Measurements from ENCODE around the gene MSANTD2.

MSANTD2 gene

DNA sequence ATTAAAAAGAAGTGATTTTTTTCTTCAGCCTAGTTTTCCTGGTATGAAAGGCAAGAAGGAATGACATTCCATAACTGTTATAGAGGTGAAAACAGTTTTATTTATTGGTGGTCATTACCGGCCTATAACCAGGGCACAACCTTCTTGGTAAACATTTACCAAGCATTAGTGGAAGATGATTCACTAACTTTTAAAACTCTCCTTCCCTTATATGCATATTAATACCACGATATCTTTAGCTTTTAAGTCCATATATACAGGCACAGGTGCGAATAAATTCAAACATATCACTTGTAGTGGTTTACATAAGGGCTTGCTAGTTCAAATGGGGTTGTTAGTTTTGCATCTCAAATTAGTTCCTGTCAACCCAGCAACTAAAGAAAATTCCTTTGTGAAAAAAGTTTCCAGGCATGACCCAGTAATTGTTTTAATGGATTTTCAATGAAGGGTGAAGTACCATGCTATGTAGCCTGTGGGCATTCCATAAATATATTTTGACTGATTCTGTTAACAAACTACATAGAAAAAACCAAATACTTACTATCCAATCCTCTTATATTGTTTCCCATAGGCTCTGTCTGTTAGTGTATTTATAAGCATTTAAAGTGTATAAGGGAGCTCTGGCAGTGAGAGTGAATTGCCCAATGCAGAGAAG is 34.4 kb upstream of the MSANTD2 start:
- H3K4me3 ChIP-seq (replicated peaks; ENCODE audit: low read depth, low read length), result no peak overlapping the region
- no peak for DNase-seq (ENCODE audit: low read depth)
- TF ChIP-seq, protein P1, sequence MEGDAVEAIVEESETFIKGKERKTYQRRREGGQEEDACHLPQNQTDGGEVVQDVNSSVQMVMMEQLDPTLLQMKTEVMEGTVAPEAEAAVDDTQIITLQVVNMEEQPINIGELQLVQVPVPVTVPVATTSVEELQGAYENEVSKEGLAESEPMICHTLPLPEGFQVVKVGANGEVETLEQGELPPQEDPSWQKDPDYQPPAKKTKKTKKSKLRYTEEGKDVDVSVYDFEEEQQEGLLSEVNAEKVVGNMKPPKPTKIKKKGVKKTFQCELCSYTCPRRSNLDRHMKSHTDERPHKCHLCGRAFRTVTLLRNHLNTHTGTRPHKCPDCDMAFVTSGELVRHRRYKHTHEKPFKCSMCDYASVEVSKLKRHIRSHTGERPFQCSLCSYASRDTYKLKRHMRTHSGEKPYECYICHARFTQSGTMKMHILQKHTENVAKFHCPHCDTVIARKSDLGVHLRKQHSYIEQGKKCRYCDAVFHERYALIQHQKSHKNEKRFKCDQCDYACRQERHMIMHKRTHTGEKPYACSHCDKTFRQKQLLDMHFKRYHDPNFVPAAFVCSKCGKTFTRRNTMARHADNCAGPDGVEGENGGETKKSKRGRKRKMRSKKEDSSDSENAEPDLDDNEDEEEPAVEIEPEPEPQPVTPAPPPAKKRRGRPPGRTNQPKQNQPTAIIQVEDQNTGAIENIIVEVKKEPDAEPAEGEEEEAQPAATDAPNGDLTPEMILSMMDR (IDR thresholded peaks at IDR 0.05; ENCODE audit: low read length, missing control alignments), result no peak

DNA sequence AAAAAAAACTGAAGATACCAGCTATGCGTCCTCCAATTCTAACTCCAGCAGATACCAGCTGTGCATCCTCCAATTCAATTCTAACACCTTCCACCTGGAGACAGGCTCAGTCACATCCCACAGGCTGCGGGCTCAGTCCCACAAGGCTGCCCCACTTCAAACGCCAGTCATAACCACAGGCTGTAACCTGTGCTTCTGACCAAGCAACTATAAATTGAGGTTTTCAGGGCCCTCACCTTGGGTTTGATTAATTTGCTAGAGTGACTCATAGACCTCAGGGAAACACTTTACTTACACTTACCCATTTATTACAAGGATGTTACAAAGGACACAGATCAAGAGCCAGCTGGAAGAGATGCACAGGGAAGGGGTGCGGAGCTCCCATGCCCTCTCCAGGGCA is 32.4 kb upstream of the MSANTD2 start:
- no peak for DNase-seq (ENCODE audit: low read depth)
- no peak overlapping the region for H3K4me3 ChIP-seq (replicated peaks; ENCODE audit: low read depth, low read length)
- TF ChIP-seq, protein P1 (IDR thresholded peaks at IDR 0.05; ENCODE audit: low read length, missing control alignments), result no peak

DNA sequence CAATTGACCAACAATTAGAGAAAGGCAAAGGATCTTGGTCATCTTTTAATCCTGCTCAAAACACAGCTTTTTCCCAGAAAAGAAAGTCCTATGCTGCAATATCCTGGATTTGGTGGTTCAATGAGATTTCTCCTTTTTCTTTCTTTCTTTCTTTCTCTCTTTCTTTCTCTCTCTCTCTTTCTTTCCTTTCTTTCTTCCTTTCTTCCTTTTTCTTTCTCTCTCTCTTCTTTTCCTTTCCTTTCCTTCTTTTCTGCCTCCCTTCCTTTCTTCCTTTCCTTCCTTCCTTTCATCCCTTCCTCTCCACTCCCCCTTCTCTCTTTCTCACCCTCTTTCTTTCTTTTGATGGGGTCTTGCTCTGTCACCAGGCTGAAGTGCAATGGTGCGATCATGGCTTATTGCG is 31.7 kb upstream of the MSANTD2 start:
- DNase-seq (ENCODE audit: low read depth), result no peak
- TF ChIP-seq, protein P1 (IDR thresholded peaks at IDR 0.05; ENCODE audit: low read length, missing control alignments), result no peak
- H3K4me3 ChIP-seq (replicated peaks; ENCODE audit: low read depth, low read length), result no peak overlapping the region

DNA sequence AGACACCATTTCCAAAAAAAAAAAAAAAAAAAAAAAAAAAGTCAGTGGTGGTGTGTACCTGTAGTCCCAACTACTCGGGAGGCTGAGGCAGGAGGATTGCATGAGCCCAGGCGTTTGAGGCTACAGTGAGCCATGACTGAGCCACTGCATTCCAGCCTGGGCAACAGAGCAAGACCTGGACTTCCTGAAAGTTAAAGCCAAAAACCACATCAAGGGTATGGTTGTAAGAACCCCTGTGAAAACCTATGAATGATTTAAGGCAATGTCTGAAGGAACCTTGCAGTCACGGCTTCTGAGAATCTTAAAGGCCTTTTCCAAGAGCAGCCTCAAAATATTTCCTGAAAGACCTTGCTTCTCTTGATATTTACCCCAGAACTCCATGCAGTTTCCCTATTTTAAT is 30.5 kb upstream of the MSANTD2 start:
- DNase-seq (ENCODE audit: low read depth), result no peak
- no peak overlapping the region for H3K4me3 ChIP-seq (replicated peaks; ENCODE audit: low read depth, low read length)
- TF ChIP-seq, protein P1 (IDR thresholded peaks at IDR 0.05; ENCODE audit: low read length, missing control alignments), result no peak

DNA sequence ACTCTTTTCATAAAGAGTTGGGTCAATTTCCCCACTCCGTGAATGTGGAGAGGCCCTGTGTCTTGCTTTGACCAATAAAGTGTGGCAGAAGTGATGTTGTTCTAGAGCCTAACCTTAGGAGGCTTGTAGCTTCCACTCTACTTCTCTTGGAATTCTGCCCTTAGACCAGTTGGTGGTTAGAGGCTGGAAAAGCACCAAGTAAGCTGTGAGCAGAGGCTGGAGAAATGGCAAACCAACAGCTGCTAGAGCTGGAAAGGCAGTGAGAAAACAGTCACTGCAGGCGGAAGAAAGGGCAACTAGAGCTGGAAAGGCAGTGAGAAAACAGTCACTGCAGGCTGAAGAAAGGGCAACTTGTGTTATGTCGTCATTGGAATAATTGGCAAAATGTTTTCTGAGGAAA is 29.8 kb upstream of the MSANTD2 start:
- H3K4me3 ChIP-seq (replicated peaks; ENCODE audit: low read depth, low read length), result no peak overlapping the region
- TF ChIP-seq, protein P1 (IDR thresholded peaks at IDR 0.05; ENCODE audit: low read length, missing control alignments), result no peak
- DNase-seq (ENCODE audit: low read depth), result peak; percentile 9

DNA sequence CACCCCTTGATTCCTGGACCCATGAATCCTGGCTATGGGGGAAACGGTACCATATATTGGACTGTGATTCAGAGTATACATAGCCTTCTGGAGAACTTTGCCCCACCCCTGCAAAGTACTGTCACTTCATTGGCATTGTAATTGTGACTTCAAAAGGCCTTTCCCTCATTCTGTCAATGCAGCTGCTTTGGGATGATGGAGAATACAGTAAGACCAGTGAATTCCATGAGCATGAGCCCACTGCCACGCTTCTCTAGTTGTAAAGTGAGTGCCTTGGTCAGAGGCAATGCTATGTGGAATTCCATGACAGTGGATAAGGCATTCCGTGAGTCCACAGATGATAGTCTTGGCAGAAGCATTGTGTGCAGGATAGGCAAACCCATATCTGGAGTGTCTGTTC is 25.7 kb upstream of the MSANTD2 start:
- TF ChIP-seq, protein P1 (IDR thresholded peaks at IDR 0.05; ENCODE audit: low read length, missing control alignments), result no peak
- H3K4me3 ChIP-seq (replicated peaks; ENCODE audit: low read depth, low read length), result no peak overlapping the region
- DNase-seq (ENCODE audit: low read depth), result no peak

Measured in fibroblast of pulmonary artery (primary cell).